ENCODE measurements around the gene APLP2. TPM values are rescaled to one million over a fixed set of nuclear protein-coding genes. Genes with fewer than 3 reads are reported as not detected.

Gene APLP2
- total RNA-seq, 2 donors from 2014 or later = 349 to 496 TPM

Other genes with a start within 250 kb of the APLP2 start
- gene NFRKB, start 174.3 kb upstream of the APLP2 start, total RNA-seq = 10 to 100 TPM; 19.0 to 19.7 TPM
- gene PRDM10, start 67.1 kb upstream of the APLP2 start, total RNA-seq = 10 to 100 TPM; 11.8 to 12.1 TPM
- 100 to 1,000 TPM; 499 to 535 TPM for gene ST14, start 89.9 kb downstream of the APLP2 start, total RNA-seq
- gene ZBTB44, start 245.0 kb downstream of the APLP2 start, total RNA-seq = 10 to 100 TPM; 23.3 to 30.2 TPM

Data from left colon (tissue), 2 donors.